ENCODE results near the gene RHOA.

DNA sequence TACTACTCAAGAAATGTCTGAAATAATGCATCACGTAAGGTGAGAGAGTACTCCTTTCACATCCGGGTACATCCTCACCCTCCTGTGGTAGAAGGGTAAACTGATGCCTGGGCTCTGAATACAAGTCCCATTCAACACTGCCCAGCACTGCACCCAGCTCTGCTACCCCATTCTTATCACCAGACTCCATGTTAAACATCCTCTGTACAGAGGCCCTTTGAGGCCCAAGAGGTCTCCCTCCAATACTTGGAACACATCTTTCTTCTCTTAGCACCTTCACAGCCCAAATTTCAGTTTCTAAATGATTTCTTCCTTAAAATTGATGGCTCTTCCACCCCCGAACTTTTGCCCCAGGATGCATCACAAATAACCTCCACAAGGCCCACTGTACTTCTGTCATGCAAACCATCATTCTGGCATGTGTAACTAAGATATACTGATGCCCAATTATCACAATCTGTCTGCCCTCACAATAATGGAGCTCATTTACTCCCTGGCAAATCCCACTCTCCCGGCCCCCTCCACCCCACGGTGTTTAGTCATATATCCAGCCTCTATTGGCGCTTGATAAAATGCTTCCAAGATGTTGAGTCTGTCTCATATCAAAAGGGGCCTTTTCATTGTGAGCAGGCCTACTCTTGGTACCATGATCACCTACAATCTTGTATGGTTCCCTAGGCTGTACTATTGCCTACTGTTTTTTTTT, 41.0 kb downstream of the RHOA start:
- TF ChIP-seq, protein P1, sequence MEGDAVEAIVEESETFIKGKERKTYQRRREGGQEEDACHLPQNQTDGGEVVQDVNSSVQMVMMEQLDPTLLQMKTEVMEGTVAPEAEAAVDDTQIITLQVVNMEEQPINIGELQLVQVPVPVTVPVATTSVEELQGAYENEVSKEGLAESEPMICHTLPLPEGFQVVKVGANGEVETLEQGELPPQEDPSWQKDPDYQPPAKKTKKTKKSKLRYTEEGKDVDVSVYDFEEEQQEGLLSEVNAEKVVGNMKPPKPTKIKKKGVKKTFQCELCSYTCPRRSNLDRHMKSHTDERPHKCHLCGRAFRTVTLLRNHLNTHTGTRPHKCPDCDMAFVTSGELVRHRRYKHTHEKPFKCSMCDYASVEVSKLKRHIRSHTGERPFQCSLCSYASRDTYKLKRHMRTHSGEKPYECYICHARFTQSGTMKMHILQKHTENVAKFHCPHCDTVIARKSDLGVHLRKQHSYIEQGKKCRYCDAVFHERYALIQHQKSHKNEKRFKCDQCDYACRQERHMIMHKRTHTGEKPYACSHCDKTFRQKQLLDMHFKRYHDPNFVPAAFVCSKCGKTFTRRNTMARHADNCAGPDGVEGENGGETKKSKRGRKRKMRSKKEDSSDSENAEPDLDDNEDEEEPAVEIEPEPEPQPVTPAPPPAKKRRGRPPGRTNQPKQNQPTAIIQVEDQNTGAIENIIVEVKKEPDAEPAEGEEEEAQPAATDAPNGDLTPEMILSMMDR (IDR thresholded peaks at IDR 0.05 in 2 of 3, conservative IDR thresholded peaks at IDR 0.05 in 1 of 3; ENCODE audit: control insufficient read depth in 2 of 3, extremely low read depth in 1 of 3, insufficient read depth in 1 of 3, low read depth in 3 of 3, low read length in 3 of 3) = no peak
- TF ChIP-seq, protein P2, sequence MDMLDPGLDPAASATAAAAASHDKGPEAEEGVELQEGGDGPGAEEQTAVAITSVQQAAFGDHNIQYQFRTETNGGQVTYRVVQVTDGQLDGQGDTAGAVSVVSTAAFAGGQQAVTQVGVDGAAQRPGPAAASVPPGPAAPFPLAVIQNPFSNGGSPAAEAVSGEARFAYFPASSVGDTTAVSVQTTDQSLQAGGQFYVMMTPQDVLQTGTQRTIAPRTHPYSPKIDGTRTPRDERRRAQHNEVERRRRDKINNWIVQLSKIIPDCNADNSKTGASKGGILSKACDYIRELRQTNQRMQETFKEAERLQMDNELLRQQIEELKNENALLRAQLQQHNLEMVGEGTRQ (IDR thresholded peaks at IDR 0.05; ENCODE audit: borderline replicate concordance, low read depth, low read length) = no peak
- TF ChIP-seq EZH2 (IDR thresholded peaks at IDR 0.05; ENCODE audit: borderline replicate concordance, control insufficient read depth, low read depth, low read length) = no peak
